ENCODE measurements around the gene CHCHD3.

DNA sequence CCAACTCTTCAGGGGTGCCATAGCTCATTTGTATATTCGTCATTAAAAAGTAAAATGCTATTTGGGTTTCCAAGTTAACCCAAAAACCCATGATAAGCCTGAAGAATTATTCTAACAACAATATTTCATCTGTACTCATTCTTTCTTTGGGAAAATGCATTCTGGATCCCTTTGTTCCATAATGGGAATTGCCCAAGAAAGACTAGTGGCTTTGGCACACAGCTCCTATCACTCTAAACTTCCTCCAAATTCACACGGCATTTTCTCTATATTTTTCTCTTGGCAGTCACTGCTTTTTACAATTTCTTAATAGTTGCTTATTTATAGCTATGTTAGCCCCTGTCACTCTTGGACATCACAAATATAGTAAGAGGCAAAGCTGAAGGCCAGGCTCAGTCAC is 29.1 kb downstream of the CHCHD3 start:
- TF ChIP-seq CTCF (conservative IDR thresholded peaks at IDR 0.05 in 1 of 2, IDR thresholded peaks at IDR 0.05 in 1 of 2; ENCODE audit: low read depth in 1 of 2, low read length in 2 of 2) = no peak
- no peak for TF ChIP-seq EZH2 (IDR thresholded peaks at IDR 0.05; ENCODE audit: low read length, missing control alignments)
